ENCODE results near the gene BOC.

- no peak for TF ChIP-seq CTCF (conservative IDR thresholded peaks at IDR 0.05; ENCODE audit: low read depth in 2 of 2)
- TF ChIP-seq EZH2 (IDR thresholded peaks at IDR 0.05; ENCODE audit: low read depth, unreplicated experiment) = no peak
- TF ChIP-seq JUNB (IDR thresholded peaks at IDR 0.05; ENCODE audit: unreplicated experiment) = no peak
- TF ChIP-seq REST (IDR thresholded peaks at IDR 0.05; ENCODE audit: unreplicated experiment) = no peak
- TF ChIP-seq EZH2phosphoT487 (IDR thresholded peaks at IDR 0.05; ENCODE audit: unreplicated experiment) = no peak
- TF ChIP-seq ZNF331 (CRISPR knock-in tag; IDR thresholded peaks at IDR 0.05; ENCODE audit: low read depth) = no peak
- TF ChIP-seq POLR2AphosphoS5 (IDR thresholded peaks at IDR 0.05; ENCODE audit: low read depth) = no peak
- TF ChIP-seq CREB1 (CRISPR knock-in tag; IDR thresholded peaks at IDR 0.05; ENCODE audit: low read depth) = no peak
- TF ChIP-seq ZNF114 (CRISPR knock-in tag; IDR thresholded peaks at IDR 0.05) = no peak
- TF ChIP-seq STAT1 (IDR thresholded peaks at IDR 0.05; ENCODE audit: unreplicated experiment) = no peak
- no peak for TF ChIP-seq ETS1 (IDR thresholded peaks at IDR 0.05)
- TF ChIP-seq NANOG (IDR thresholded peaks at IDR 0.05; ENCODE audit: borderline replicate concordance) = no peak
Measured at GRCh38 chr3:113288881-113289280, 77.5 kb downstream of the BOC start.
